Measurements from ENCODE around the gene AP2S1. TPM values are rescaled to one million over a fixed set of nuclear protein-coding genes. Genes with fewer than 3 reads are reported as not detected.

Gene AP2S1
- total RNA-seq, 1 donor from 2014 or later, result 96.6 TPM

- TF ChIP-seq CTCF (IDR thresholded peaks at IDR 0.05), result no peak
- intact Hi-C loops (cut with DNase I), result no loop called here
Observed at GRCh38 chr19:46881092-46881491, 30.4 kb upstream of the AP2S1 start.

GRCh38 chr19:46880431-46880830 is 29.8 kb upstream of the AP2S1 start:
- intact Hi-C loops (cut with DNase I), result no loop called here
- Histone ChIP-seq H3K4me3 (no peak overlapping the region), H3K9me3 (no peaks in the 10 kb centered on the region), H3K36me3 (no peaks in the 10 kb centered on the region), H3K27me3 (no peaks in the 10 kb centered on the region), H3K27ac (no peak overlapping the region), H3K4me1 (peaks cover 0 to 4% of the 10 kb centered on the region in 2 donors)
- DNase-seq (ENCODE audit: low spot score in 2 of 2), result no peak
- no peak for TF ChIP-seq CTCF (IDR thresholded peaks at IDR 0.05)

More at GRCh38 chr19:46881092-46881491, 30.4 kb upstream of the AP2S1 start:
- Histone ChIP-seq H3K36me3 (no peaks in the 10 kb centered on the region), H3K27ac (no peak overlapping the region), H3K4me3 (no peak overlapping the region), H3K27me3 (no peaks in the 10 kb centered on the region), H3K9me3 (no peaks in the 10 kb centered on the region), H3K4me1 (peaks cover 0 to 9% of the 10 kb centered on the region in 2 donors)
- DNase-seq (ENCODE audit: low spot score in 2 of 2), result no peak

- Histone ChIP-seq H3K27ac (no peak overlapping the region), H3K4me1 (peaks cover 0 to 4% of the 10 kb centered on the region in 2 donors), H3K27me3 (no peaks in the 10 kb centered on the region), H3K4me3 (no peak overlapping the region), H3K36me3 (no peaks in the 10 kb centered on the region), H3K9me3 (no peaks in the 10 kb centered on the region)
- intact Hi-C loops (cut with DNase I), result no loop called here
- TF ChIP-seq CTCF (IDR thresholded peaks at IDR 0.05), result no peak
- DNase-seq (ENCODE audit: low spot score in 2 of 2), result no peak
Observed at GRCh38 chr19:46878613-46879375, 28.1 kb upstream of the AP2S1 start.

- Histone ChIP-seq H3K4me3 (no peak overlapping the region), H3K4me1 (peaks cover 0 to 4% of the 10 kb centered on the region in 2 donors), H3K36me3 (no peaks in the 10 kb centered on the region), H3K27ac (no peak overlapping the region), H3K27me3 (no peaks in the 10 kb centered on the region), H3K9me3 (no peaks in the 10 kb centered on the region)
- intact Hi-C loops (cut with DNase I), result no loop called here
- DNase-seq (ENCODE audit: low spot score in 2 of 2), result no peak
- TF ChIP-seq CTCF (IDR thresholded peaks at IDR 0.05), result no peak
Observed at GRCh38 chr19:46875657-46876056, 25.0 kb upstream of the AP2S1 start.

GRCh38 chr19:46875234-46875633 is 24.6 kb upstream of the AP2S1 start:
- no peak for DNase-seq (ENCODE audit: low spot score in 2 of 2)
- H3K27ac ChIP-seq, result no peak overlapping the region
- H3K4me1 ChIP-seq, result peaks cover 0 to 4% of the 10 kb centered on the region in 2 donors
- TF ChIP-seq CTCF (IDR thresholded peaks at IDR 0.05), result no peak
- H3K9me3 ChIP-seq, result no peaks in the 10 kb centered on the region
- no peaks in the 10 kb centered on the region for H3K27me3 ChIP-seq
- intact Hi-C loops (cut with DNase I), result no loop called here
- H3K4me3 ChIP-seq, result no peak overlapping the region
- H3K36me3 ChIP-seq, result no peaks in the 10 kb centered on the region
